HCT116 (cell line): ENCODE results near the gene CDK14. TPM values are rescaled to one million over a fixed set of nuclear protein-coding genes. Genes with fewer than 3 reads are reported as not detected.

Experiments used
- ATAC-seq: fragments of 200-7000 bp; cut with Tn5 transposase; 2 replicates; pipeline ENCODE4 v1.9.1; 2020; ENCODE audit warnings: mild to moderate bottlenecking, moderate library complexity
- BruUV-seq: library from RNA; stranded (reverse); fragments of 400-500 nt; replicated peaks from 2 replicates; lab custom pipeline; 2021; lab: Mats Ljungman, UMichigan
- CTCF ChIA-PET: fragments of 300-600 bp; sonication (Branson Sonifier 250); formaldehyde crosslinking; loops from one replicate; lab custom pipeline; 2021; ENCODE audit warnings: antibody characterized with exemption; lab: Charles Lee
- POLR2A ChIA-PET: fragments of 300-600, 350-600 bp; sonication (Branson Sonifier 250); formaldehyde crosslinking; loops from one replicate; lab custom pipeline; 2021; ENCODE audit warnings: antibody characterized with exemption; lab: Charles Lee
- RAD21 ChIA-PET, 2 experiments: fragments of 300-600 bp; sonication (Branson Sonifier 250); formaldehyde crosslinking; loops; one replicate each; lab custom pipeline; 2023; ENCODE audit warnings: low total read pairs in 2 of 2; ENCODE audit not compliant: uncharacterized antibody in 2 of 2, unreplicated experiment in 2 of 2, low non-redundant PET in 1 of 2; lab: Charles Lee
- DNase-seq: peaks from one replicate; pipeline ENCODE4 v3.0.0-alpha.2; 2010; ENCODE audit warnings: low read depth, low spot score
- H2AFZ ChIP-seq: fragments of 200-600 bp; shearing (Covaris generic), sonication (generic); 2 replicates; pipeline ENCODE4 v1.6.1; 2017; ENCODE audit warnings: low read depth, mixed run types, mixed read lengths, antibody characterized with exemption, low read length; ENCODE audit not compliant: poor library complexity, severe bottlenecking
- H3K27ac ChIP-seq: 2 replicates; pipeline ENCODE4 v1.5.1; 2012; ENCODE audit warnings: low read depth, low read length
- H3K27me3 ChIP-seq: fragments of 200-600 bp; sonication (generic); 2 replicates; pipeline ENCODE4 v1.6.1; 2016; ENCODE audit warnings: mixed run types, low read length, mixed read lengths; ENCODE audit not compliant: insufficient read depth
- H3K36me3 ChIP-seq, 2 experiments: fragments of 200-500 bp in 1 of 2; fragments of 200-600 bp in 1 of 2; sonication (Bioruptor generic) in 1 of 2; sonication (generic) in 1 of 2; 2 replicates each; pipeline versions ENCODE4 v1.5.1 to v1.6.1; 2014 to 2016; ENCODE audit warnings: low read length in 2 of 2, inconsistent platforms in 1 of 2, mixed read lengths in 1 of 2, mixed run types in 1 of 2; ENCODE audit not compliant: insufficient read depth in 2 of 2, control insufficient read depth in 1 of 2
- H3K4me1 ChIP-seq, 2 experiments: fragments of 200-600 bp in 1 of 2; sonication (generic) in 1 of 2; 2 replicates each; pipeline versions ENCODE4 v1.5.1 to v1.6.1; 2012 to 2017; ENCODE audit warnings: low read length in 2 of 2, inconsistent platforms in 1 of 2, mild to moderate bottlenecking in 1 of 2, mixed read lengths in 1 of 2, mixed run types in 1 of 2, moderate library complexity in 1 of 2; ENCODE audit not compliant: insufficient read depth in 2 of 2, control insufficient read depth in 1 of 2
- H3K4me2 ChIP-seq: fragments of 200-600 bp; sonication (generic); 2 replicates; pipeline ENCODE4 v1.6.1; 2017; ENCODE audit warnings: mixed run types, low read length, mixed read lengths
- H3K4me3 ChIP-seq, 2 experiments: fragments of 200-600 bp in 1 of 2; sonication (generic) in 1 of 2; replicated peaks in 1 of 2; 2 replicates each; pipeline ENCODE4 v1.5.1; 2011 to 2016; ENCODE audit warnings: low read length in 2 of 2, control low read depth in 1 of 2, low read depth in 1 of 2, mild to moderate bottlenecking in 1 of 2, mixed read lengths in 1 of 2, mixed run types in 1 of 2
- H3K79me2 ChIP-seq: fragments of 200-600 bp; sonication (generic); 2 replicates; pipeline ENCODE4 v1.6.1; 2017; ENCODE audit warnings: mild to moderate bottlenecking, mixed run types, low read length, moderate library complexity, mixed read lengths; ENCODE audit not compliant: insufficient read depth
- H3K9ac ChIP-seq: fragments of 200-600 bp; sonication (generic); 2 replicates; pipeline ENCODE4 v1.6.1; 2016; ENCODE audit warnings: low read length, mixed read lengths
- H3K9me2 ChIP-seq: fragments of 200-600 bp; sonication (generic), shearing (Covaris generic); 2 replicates; pipeline ENCODE4 v1.6.1; 2017; ENCODE audit warnings: mixed run types, mild to moderate bottlenecking, moderate library complexity; ENCODE audit not compliant: insufficient read depth
- H3K9me3 ChIP-seq, 2 experiments: fragments of 200-500 bp in 1 of 2; fragments of 200-600 bp in 1 of 2; sonication (Bioruptor generic) in 1 of 2; sonication (generic) in 1 of 2; 2 replicates each; pipeline ENCODE4 v1.6.1; 2014 to 2017; ENCODE audit warnings: low read length in 2 of 2, mixed read lengths in 2 of 2, inconsistent platforms in 1 of 2, low read depth in 1 of 2, mild to moderate bottlenecking in 1 of 2, mixed run types in 1 of 2, moderate library complexity in 1 of 2; ENCODE audit not compliant: control insufficient read depth in 1 of 2, insufficient read depth in 1 of 2
- H4K20me1 ChIP-seq: fragments of 200-600 bp; sonication (generic), shearing (Covaris generic); 2 replicates; pipeline ENCODE4 v1.6.1; 2017; ENCODE audit warnings: mixed run types, mild to moderate bottlenecking, moderate library complexity; ENCODE audit not compliant: insufficient read depth
- ATF3 ChIP-seq: IDR thresholded peaks from 2 replicates; pipeline ENCODE4 v1.6.1; 2012
- CBX3 ChIP-seq: IDR thresholded peaks from 2 replicates; pipeline ENCODE4 v1.6.1; 2012; ENCODE audit warnings: low read depth
- CEBPB ChIP-seq: IDR thresholded peaks from 2 replicates; pipeline ENCODE4 v1.6.1; 2012; ENCODE audit warnings: low read depth
- CTCF ChIP-seq, 3 experiments: fragments of 200-600 bp in 1 of 3; sonication (generic) in 1 of 3; IDR thresholded peaks in 2 of 3; conservative IDR thresholded peaks in 1 of 3; 2 replicates each; pipeline ENCODE4 v1.5.1; 2012 to 2017; ENCODE audit warnings: low read depth in 2 of 3, low read length in 2 of 3, antibody characterized with exemption in 1 of 3, borderline replicate concordance in 1 of 3, control low read depth in 1 of 3, mild to moderate bottlenecking in 1 of 3, mixed read lengths in 1 of 3, mixed run types in 1 of 3, moderate library complexity in 1 of 3; ENCODE audit not compliant: insufficient read depth in 1 of 3
- EGR1 ChIP-seq: IDR thresholded peaks from 2 replicates; pipeline ENCODE4 v1.6.1; 2012; ENCODE audit warnings: low read depth
- FOSL1 ChIP-seq: IDR thresholded peaks from 2 replicates; pipeline ENCODE4 v1.6.1; 2012; ENCODE audit warnings: low read depth
- JUND ChIP-seq: IDR thresholded peaks from 2 replicates; pipeline ENCODE4 v1.6.1; 2012
- MAX ChIP-seq: IDR thresholded peaks from 2 replicates; pipeline ENCODE4 v1.6.1; 2012
- POLR2A ChIP-seq: IDR thresholded peaks from 2 replicates; pipeline ENCODE4 v1.7.0; 2011; ENCODE audit warnings: borderline replicate concordance; ENCODE audit not compliant: insufficient read depth, insufficient read length; ENCODE audit errors: extremely low read depth
- RAD21 ChIP-seq: IDR thresholded peaks from 2 replicates; pipeline ENCODE4 v1.6.1; 2012; ENCODE audit warnings: low read depth, mild to moderate bottlenecking
- REST ChIP-seq: IDR thresholded peaks from 2 replicates; pipeline ENCODE4 v1.6.1; 2012; ENCODE audit warnings: low read depth
- SIN3A ChIP-seq: IDR thresholded peaks from 2 replicates; pipeline ENCODE4 v1.6.1; 2012; ENCODE audit warnings: low read depth
- SP1 ChIP-seq: IDR thresholded peaks from 2 replicates; pipeline ENCODE4 v1.6.1; 2012; ENCODE audit warnings: low read depth
- SRF ChIP-seq: IDR thresholded peaks from 2 replicates; pipeline ENCODE4 v1.6.1; 2012; ENCODE audit warnings: low read depth
- TCF7L2 ChIP-seq: IDR thresholded peaks from 2 replicates; pipeline ENCODE4 v1.7.0; 2011; ENCODE audit warnings: borderline replicate concordance, inconsistent platforms; ENCODE audit not compliant: insufficient read depth, insufficient read length; ENCODE audit errors: extremely low read depth
- YY1 ChIP-seq: IDR thresholded peaks from 2 replicates; pipeline ENCODE4 v1.6.1; 2011; ENCODE audit warnings: low read length, low read depth, moderate library complexity, mild to moderate bottlenecking; ENCODE audit not compliant: insufficient replicate concordance; ENCODE audit errors: extremely low read depth
- ZBTB33 ChIP-seq: IDR thresholded peaks from 2 replicates; pipeline ENCODE4 v1.6.1; 2011; ENCODE audit warnings: mild to moderate bottlenecking, low read length, moderate library complexity; ENCODE audit not compliant: insufficient replicate concordance; ENCODE audit errors: extremely low read depth
- ZFX ChIP-seq: fragments of 450-650 bp; IDR thresholded peaks from 2 replicates; pipeline ENCODE4 v1.6.1; 2017
- ZNF274 ChIP-seq: fragments of 200-500 bp; sonication (Bioruptor generic); IDR thresholded peaks from 2 replicates; pipeline ENCODE4 v1.6.1; 2014; ENCODE audit warnings: mild to moderate bottlenecking, low read depth, low read length, inconsistent platforms
- intact Hi-C: fragments of 100-400 bp; cut with micrococcal nuclease; formaldehyde crosslinking; loops from 2 replicates; pipeline ENCODE4 v1.10.0; 2022
- total RNA-seq: library from RNA; stranded (reverse); gene quantifications from one replicate; pipeline ENCODE4 v1.2.1, GENCODE V29; 2021; ENCODE audit not compliant: unreplicated experiment

Gene CDK14
- total RNA-seq, 1 experiment from 2014 or later: 10.2 TPM

- no peaks in the 10 kb centered on the region for H3K9me2 ChIP-seq
- intact Hi-C loops: no loop called here
- no TSS peak for BruUV-seq
- POLR2A ChIA-PET: no interaction called here
- CTCF ChIA-PET: no interaction called here
- no peak overlapping the region for H3K4me3 ChIP-seq
- no peaks in the 10 kb centered on the region for H3K27me3 ChIP-seq
- H3K9ac ChIP-seq: no peak overlapping the region
- no peak overlapping the region for H2AFZ ChIP-seq
- RAD21 ChIA-PET: no interaction called here
- no peak for ATAC-seq
- H3K36me3 ChIP-seq: no peaks in the 10 kb centered on the region
- no peak overlapping the region for H3K27ac ChIP-seq
- no peaks in the 10 kb centered on the region for H3K9me3 ChIP-seq
- H3K79me2 ChIP-seq: no peaks in the 10 kb centered on the region
- no peak for DNase-seq
- H3K4me1 ChIP-seq: no peaks in the 10 kb centered on the region
- no peak for TF ChIP-seq SRF
- no peak for TF ChIP-seq SIN3A
- TF ChIP-seq ZFX: no peak
- TF ChIP-seq SP1: no peak
- no peak for TF ChIP-seq ZBTB33
- no peak for TF ChIP-seq YY1
- no peak for TF ChIP-seq REST
- no peak for TF ChIP-seq RAD21
- TF ChIP-seq ZNF274: no peak
- no peak for TF ChIP-seq POLR2A
- no peak for TF ChIP-seq TCF7L2
- no peak for TF ChIP-seq CBX3
- no peak for TF ChIP-seq ATF3
- TF ChIP-seq FOSL1: no peak
- no peak for TF ChIP-seq MAX
- TF ChIP-seq EGR1: no peak
- no peak for TF ChIP-seq JUND
- TF ChIP-seq CEBPB: no peak
- TF ChIP-seq CTCF (IDR thresholded peaks at IDR 0.05 in 2 of 3, conservative IDR thresholded peaks at IDR 0.05 in 1 of 3; ENCODE audit: borderline replicate concordance in 1 of 3, insufficient read depth in 1 of 3, low read depth in 2 of 3, low read length in 2 of 3): no peak
- H4K20me1 ChIP-seq: no peaks in the 10 kb centered on the region
- H3K4me2 ChIP-seq: no peak overlapping the region
These were observed 46.9 kb downstream of the CDK14 start for GRCh38 chr7:90642978-90643377.
